Activated naive CD4-positive, alpha-beta T cell treated with anti-CD3 and anti-CD28 coated beads, Interleukin-2, amount 10 ng/mL, durations not matched to agents 7 days and 5 days (primary cell): ENCODE results near the gene SCUBE1.

Source experiments
- CTCF ChIA-PET: fragments of 350-600 bp; sonication (Branson Sonifier 250); formaldehyde crosslinking; loops from one replicate; lab custom pipeline; 2021; ENCODE audit warnings: antibody characterized with exemption; lab: Charles Lee
- DNase-seq: peaks from one replicate; pipeline ENCODE4 v3.0.0-alpha.2; 2020
- H3K27ac Mint-ChIP-seq: one replicate; pipeline ENCODE4 v1.8.0; 2021; ENCODE audit warnings: mild to moderate bottlenecking, moderate library complexity, mixed read lengths
- H3K27me3 Mint-ChIP-seq: one replicate; pipeline ENCODE4 v1.8.0; 2021; ENCODE audit warnings: mild to moderate bottlenecking, mixed read lengths
- H3K36me3 Mint-ChIP-seq: one replicate; pipeline ENCODE4 v1.8.0; 2021; ENCODE audit warnings: mixed read lengths
- H3K4me1 Mint-ChIP-seq: one replicate; pipeline ENCODE4 v1.8.0; 2021; ENCODE audit warnings: mixed read lengths
- H3K4me3 Mint-ChIP-seq: one replicate; pipeline ENCODE4 v1.8.0; 2021; ENCODE audit warnings: mild to moderate bottlenecking, moderate library complexity, mixed read lengths
- H3K9me3 Mint-ChIP-seq: one replicate; pipeline ENCODE4 v1.8.0; 2021; ENCODE audit warnings: mixed read lengths

Gene SCUBE1

DNA sequence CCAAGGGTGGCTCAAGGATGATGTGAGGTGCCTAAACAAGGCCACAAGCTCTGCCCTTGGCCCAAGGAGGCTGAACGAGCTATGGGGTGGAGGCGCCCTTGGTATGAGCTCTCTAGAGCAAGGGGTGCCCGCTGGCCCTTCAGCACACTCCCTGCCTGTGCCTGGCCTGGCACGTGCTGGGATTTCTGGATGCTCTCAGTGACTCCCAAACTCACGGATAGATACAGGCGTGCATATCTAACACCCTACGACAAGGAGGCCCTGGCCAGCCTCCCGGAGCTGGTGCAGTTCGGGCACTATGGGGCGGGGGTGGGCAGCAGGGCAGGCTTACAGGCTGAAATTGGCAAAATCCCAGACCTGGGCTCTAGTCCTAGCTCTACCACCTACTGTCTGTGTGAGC lies 30.6 kb downstream of the SCUBE1 start:
- no peaks in the 10 kb centered on the region for H3K9me3 Mint-ChIP-seq
- CTCF ChIA-PET, result no interaction called here
- H3K4me1 Mint-ChIP-seq, result no peaks in the 10 kb centered on the region
- no peak for DNase-seq
- no peaks in the 10 kb centered on the region for H3K36me3 Mint-ChIP-seq
- H3K27ac Mint-ChIP-seq, result no peak overlapping the region
- H3K27me3 Mint-ChIP-seq, result peaks cover 34% of the 10 kb centered on the region
- no peak overlapping the region for H3K4me3 Mint-ChIP-seq

DNA sequence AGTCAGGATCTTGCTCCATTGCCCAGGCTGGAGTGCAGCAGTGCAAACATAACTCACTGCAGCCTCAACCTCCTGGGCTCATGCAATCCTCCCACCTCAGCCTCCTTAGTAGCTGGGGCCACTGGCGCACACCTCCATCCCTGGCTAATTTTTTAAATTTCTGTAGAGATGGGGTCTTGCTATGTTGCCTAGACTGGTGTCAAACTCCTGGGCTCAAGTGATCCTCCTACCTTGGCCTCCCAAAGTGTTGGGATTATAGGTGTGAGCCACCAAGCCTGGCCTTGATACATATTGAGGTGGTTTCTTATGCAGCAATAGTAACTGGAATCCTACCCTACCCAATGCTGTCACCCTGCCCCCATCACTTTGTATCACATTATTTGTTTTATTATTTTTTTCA lies 32.4 kb downstream of the SCUBE1 start:
- H3K27me3 Mint-ChIP-seq, result peaks cover 44% of the 10 kb centered on the region
- no peak for DNase-seq
- no peaks in the 10 kb centered on the region for H3K9me3 Mint-ChIP-seq
- H3K4me3 Mint-ChIP-seq, result no peak overlapping the region
- H3K36me3 Mint-ChIP-seq, result no peaks in the 10 kb centered on the region
- CTCF ChIA-PET, result no interaction called here
- H3K27ac Mint-ChIP-seq, result no peak overlapping the region
- no peaks in the 10 kb centered on the region for H3K4me1 Mint-ChIP-seq

DNA sequence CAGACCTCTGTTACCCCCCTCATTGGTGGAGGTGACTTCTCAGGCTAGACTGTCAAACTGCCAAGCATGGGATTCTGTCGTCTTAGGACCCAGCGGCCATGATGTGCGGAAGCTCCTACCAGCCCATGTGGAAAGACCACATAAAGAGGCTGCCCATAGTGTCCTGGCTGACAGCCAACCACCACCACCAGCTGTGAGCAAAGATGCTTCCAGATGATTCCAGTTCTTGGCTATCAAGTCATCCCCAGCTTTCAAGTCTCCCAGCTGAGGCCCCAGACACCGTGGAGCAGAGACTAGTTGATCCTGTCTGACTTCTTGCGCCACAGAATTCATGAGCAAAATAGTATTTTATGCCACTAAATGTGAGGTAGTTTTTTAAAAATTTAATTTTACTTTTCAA lies 32.9 kb downstream of the SCUBE1 start:
- CTCF ChIA-PET, result no interaction called here
- Mint-ChIP-seq H3K27me3 (peaks cover 39% of the 10 kb centered on the region), H3K4me3 (no peak overlapping the region), H3K4me1 (no peaks in the 10 kb centered on the region), H3K9me3 (no peaks in the 10 kb centered on the region), H3K27ac (no peak overlapping the region), H3K36me3 (no peaks in the 10 kb centered on the region)
- no peak for DNase-seq

DNA sequence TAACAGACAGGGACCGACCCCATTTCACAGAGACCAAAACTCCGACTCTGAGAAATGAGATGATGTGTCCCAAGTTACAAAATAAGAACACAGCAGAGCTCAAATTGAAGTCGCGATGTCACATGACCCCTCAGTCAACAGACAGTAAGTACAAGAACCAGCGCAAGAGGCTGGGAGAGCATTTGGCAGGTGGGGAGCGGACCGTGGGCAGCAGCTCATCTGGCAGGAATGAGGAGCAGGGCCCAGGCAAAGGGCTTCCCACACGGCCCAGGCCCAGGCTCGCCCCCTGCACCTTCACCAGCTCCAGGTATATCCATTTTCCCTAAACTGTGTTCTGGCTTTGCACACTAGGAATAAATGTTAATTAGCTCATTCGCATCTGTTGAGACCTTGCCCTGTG lies 34.3 kb downstream of the SCUBE1 start:
- DNase-seq, result no peak
- CTCF ChIA-PET, result interaction anchor here (1.0 kb wide), 1 partner anchor 38 kb away, joined by 3 read pairs; no protein-coding TSS in a partner anchor
- H3K27ac Mint-ChIP-seq, result no peak overlapping the region
- H3K9me3 Mint-ChIP-seq, result no peaks in the 10 kb centered on the region
- H3K36me3 Mint-ChIP-seq, result no peaks in the 10 kb centered on the region
- H3K4me3 Mint-ChIP-seq, result no peak overlapping the region
- H3K4me1 Mint-ChIP-seq, result no peaks in the 10 kb centered on the region
- H3K27me3 Mint-ChIP-seq, result peaks cover 40% of the 10 kb centered on the region

DNA sequence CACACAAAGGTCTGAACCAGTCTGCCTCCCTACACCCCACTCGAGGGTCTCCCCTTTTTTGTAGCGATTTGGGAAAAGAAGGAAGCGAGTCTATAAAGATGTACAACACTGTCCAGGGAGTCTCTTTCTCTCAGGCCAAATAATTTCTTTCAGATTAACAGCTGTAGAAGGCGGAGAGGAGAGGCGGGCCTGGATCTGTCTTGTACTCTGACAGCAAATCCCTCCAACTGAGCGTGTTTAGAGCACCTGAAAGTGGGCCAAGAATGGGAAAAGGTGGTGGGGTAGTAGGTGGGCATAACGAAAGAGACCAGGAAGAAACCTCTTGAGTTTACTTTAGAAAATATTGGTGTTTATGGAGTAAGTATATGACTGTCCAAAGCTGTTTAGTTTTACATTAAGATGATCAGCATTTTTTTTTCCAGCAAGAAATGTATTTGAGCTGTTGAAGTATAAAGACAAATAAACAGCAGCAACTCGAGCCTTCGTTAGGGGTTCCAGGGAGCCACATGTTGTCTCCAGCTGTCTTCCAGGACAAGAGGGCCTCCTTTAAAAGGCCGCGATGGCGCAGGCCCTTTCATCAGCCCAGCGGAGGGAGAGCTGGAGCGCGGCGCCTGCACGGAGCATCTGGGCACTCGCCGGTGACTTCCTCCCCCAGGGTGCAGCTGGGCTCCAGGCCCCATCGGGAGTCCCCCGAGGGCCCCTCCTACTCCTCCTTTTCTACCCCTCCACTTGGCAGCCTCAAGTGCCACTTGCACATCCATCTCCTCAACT lies 34.9 kb downstream of the SCUBE1 start:
- Mint-ChIP-seq H3K4me3 (no peak overlapping the region), H3K36me3 (no peaks in the 10 kb centered on the region), H3K27me3 (peaks cover 38% of the 10 kb centered on the region), H3K27ac (no peak overlapping the region), H3K9me3 (no peaks in the 10 kb centered on the region), H3K4me1 (no peaks in the 10 kb centered on the region)
- no peak for DNase-seq
- CTCF ChIA-PET, result interaction anchor here (1.0 to 1.1 kb wide), 2 partner anchors 35 to 38 kb away, joined by 3 read pairs; no protein-coding TSS in a partner anchor

DNA sequence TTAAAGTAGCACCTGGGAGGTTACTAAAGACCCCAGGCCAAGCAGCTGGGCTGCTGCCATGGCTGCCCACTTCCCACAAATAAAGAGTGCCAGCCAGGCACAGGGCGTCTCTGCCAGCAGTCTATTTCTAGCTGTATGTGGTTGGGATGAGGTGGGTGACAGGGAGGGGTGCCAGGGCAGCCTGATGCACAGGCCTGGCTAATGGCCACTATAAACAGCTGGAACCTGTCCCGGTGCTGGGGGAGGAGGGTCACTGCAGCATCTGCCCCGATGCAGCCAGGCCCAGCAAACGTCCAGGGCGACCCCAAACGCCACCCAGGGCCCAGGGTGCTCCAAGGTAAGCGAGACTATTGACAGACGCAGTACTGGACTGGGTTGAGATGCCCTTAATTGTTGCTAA lies 37.4 kb downstream of the SCUBE1 start:
- H3K36me3 Mint-ChIP-seq, result no peaks in the 10 kb centered on the region
- H3K9me3 Mint-ChIP-seq, result no peaks in the 10 kb centered on the region
- H3K4me3 Mint-ChIP-seq, result no peak overlapping the region
- no peak for DNase-seq
- no peaks in the 10 kb centered on the region for H3K4me1 Mint-ChIP-seq
- peaks cover 41% of the 10 kb centered on the region for H3K27me3 Mint-ChIP-seq
- no peak overlapping the region for H3K27ac Mint-ChIP-seq
- CTCF ChIA-PET, result no interaction called here

DNA sequence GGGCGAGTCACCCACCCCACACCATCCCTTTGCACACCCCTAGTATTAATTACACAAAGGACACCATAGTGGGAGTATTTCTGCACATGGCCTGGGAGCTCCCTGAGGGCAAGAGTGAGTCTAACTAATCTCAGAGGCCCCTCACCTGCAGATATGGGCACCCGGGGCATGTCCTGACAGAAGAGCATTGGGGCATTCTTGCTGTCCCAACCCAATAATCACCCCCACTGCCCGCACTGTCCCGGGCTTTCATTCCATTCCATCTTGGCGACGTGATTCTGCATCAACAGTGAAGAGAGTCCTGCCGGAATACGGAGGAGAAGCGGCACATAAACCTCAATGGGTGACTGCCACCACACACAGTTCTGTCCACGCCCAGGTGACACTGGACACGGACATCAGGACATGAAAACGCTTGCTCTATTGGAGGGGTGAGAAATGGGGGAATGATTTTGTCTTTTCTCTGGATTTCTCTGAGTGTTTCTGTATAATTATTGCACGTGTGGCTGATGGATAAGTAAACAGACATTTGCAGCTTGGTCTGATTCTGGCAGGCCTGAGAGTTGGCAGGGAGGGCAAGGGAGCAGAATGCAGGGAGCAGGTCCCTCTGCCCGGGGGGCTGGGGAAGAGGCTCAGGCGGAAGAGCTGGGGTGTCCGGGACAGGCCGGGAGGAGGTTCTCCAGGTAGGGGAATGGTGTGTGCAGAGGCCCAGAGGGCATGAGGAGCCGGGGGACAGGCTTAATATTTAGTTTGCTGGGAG lies 38.2 kb downstream of the SCUBE1 start:
- Mint-ChIP-seq H3K4me1 (no peaks in the 10 kb centered on the region), H3K36me3 (no peaks in the 10 kb centered on the region), H3K9me3 (no peaks in the 10 kb centered on the region), H3K27me3 (peaks cover 37% of the 10 kb centered on the region), H3K27ac (no peak overlapping the region), H3K4me3 (no peak overlapping the region)
- CTCF ChIA-PET, result no interaction called here
- DNase-seq, result no peak

DNA sequence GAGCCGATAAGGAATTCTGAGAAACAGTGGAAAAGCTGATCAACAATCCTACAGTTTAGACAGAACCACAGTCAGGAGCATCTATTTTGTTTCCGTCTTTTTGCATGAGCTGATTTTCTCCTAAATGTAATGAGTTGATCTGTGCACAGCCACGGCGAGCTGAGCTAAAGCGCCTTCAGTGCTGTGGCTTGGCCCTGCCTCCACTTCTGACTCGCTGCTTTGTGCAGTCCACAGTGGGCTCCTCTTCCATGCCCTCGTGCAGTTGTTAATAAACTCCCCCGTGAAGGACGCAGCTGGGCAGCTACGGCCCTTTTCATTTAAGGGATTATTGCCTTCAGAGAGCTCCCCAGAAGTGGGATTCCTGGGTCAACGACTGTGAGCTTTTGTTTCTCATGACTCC lies 39.4 kb downstream of the SCUBE1 start:
- peaks cover 35% of the 10 kb centered on the region for H3K27me3 Mint-ChIP-seq
- no peak overlapping the region for H3K4me3 Mint-ChIP-seq
- no peaks in the 10 kb centered on the region for H3K36me3 Mint-ChIP-seq
- H3K4me1 Mint-ChIP-seq, result no peaks in the 10 kb centered on the region
- no peak for DNase-seq
- H3K27ac Mint-ChIP-seq, result no peak overlapping the region
- no peaks in the 10 kb centered on the region for H3K9me3 Mint-ChIP-seq
- CTCF ChIA-PET, result no interaction called here

DNA sequence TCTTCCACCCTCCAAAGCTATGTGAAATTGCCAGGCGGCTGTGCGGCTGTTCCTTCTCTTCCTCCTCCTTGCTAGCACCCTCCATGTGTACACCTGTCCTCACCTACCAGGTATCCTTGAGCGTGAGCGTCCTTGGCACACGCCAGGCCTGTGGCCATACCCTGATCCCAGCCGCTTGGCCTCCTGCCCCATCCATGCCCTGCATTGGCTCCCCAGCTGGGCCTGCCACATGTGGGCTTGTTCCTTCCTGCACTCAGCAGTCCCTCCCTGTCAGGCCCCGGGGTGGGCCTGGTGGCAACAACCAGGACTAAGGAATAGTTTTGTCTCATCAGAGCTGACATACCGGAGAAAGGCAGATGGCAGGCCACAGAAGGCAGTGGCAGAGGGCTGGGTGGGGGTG lies 40.0 kb downstream of the SCUBE1 start:
- H3K27ac Mint-ChIP-seq, result no peak overlapping the region
- no peaks in the 10 kb centered on the region for H3K36me3 Mint-ChIP-seq
- H3K9me3 Mint-ChIP-seq, result no peaks in the 10 kb centered on the region
- no peak overlapping the region for H3K4me3 Mint-ChIP-seq
- no peak for DNase-seq
- no peaks in the 10 kb centered on the region for H3K4me1 Mint-ChIP-seq
- H3K27me3 Mint-ChIP-seq, result peaks cover 35% of the 10 kb centered on the region
- CTCF ChIA-PET, result interaction anchor here (1.1 kb wide), 1 partner anchor 29 kb away, joined by 3 read pairs; no protein-coding TSS in a partner anchor

DNA sequence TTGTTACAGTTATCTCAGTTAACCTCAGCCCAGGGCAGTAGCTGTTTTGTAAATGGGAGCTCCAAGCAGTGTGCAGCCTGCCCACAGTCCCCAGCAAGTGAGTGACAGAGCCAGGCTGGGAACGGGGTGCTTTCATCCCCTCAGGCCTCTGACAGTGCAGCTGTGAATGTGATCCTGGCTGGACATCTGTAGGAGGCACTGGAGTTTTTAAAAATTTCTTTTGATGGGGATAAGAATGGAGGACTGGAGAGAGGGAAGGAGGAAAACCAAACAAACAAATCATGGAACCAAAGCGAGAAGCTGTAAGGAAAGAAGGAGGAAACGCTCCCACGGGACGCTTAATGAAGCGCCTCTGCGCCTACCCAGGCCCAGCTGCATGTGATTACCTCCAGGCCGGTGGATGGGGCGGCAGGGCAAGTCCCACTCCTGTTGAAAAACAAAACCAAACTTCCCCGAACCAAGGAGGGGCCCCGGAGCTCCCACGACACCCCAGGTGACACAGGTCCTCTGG lies 40.6 kb downstream of the SCUBE1 start:
- Mint-ChIP-seq H3K4me1 (no peaks in the 10 kb centered on the region), H3K27me3 (peaks cover 32% of the 10 kb centered on the region), H3K36me3 (no peaks in the 10 kb centered on the region), H3K4me3 (no peak overlapping the region), H3K9me3 (no peaks in the 10 kb centered on the region), H3K27ac (no peak overlapping the region)
- CTCF ChIA-PET, result interaction anchor here (1.1 kb wide), 1 partner anchor 28 kb away, joined by 3 read pairs; no protein-coding TSS in a partner anchor
- DNase-seq, result no peak

DNA sequence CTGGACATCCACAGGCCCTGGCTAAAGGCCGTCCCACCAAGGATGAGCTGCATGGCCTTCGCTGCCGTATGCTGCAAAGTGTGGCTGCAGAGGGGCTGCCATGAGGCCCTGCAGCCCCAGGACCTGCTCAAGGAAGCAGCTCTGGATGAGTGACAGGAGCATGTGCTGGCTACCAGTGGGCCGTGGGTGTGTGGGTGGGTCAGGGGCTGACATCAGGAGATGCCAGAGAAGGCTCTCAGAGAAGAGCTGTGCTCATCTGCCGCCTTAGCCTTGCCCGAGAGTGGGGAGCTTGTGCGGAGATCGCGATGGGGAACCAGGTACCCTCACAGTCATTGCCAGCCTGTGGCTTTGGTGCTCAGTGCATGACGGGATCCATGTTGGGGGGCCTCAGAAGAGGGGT lies 41.3 kb downstream of the SCUBE1 start:
- no peaks in the 10 kb centered on the region for H3K4me1 Mint-ChIP-seq
- no peak for DNase-seq
- H3K9me3 Mint-ChIP-seq, result no peaks in the 10 kb centered on the region
- H3K4me3 Mint-ChIP-seq, result no peak overlapping the region
- H3K27me3 Mint-ChIP-seq, result peaks cover 26% of the 10 kb centered on the region
- H3K36me3 Mint-ChIP-seq, result no peaks in the 10 kb centered on the region
- no peak overlapping the region for H3K27ac Mint-ChIP-seq
- CTCF ChIA-PET, result interaction anchor here (1.1 kb wide), 1 partner anchor 28 kb away, joined by 3 read pairs; no protein-coding TSS in a partner anchor

DNA sequence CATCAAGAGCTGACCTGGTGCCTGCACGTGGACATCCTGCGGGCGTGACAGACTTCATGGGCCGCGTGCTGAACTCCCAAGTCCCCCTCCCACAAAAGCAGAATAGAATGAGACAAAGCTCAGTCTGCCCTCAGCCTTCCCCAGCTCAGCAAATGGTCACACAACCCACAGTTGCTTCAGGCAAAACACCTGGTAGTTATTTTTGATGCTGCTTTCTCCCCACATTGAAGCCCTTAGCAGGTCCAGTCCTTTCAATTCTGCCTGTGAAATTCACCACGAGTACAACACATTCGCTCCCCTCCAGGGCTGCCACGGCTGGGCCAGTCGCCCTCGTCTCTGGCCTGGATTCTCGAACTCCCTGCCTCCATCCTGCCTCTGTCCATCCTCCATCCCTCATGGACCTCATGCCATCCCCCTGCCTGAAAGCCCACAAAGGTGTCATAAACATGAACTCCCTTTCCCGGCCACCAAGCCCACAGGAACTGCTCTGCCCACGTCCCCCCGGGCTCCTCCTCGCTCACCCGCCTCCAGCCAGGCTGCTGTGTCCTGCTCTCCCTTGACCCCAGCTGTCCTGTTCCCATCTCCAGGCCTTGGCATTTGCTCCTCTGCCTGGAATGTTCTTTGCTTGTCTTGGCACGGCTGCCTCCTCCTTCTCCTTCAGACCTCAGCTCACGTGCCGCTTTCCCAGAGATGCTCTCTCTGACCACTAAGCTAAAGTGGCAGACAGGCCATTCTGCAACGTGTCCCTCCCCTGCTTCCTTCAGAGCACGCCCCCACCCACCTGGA lies 42.1 kb downstream of the SCUBE1 start:
- no peak overlapping the region for H3K27ac Mint-ChIP-seq
- H3K4me1 Mint-ChIP-seq, result no peaks in the 10 kb centered on the region
- no peak overlapping the region for H3K4me3 Mint-ChIP-seq
- no peak for DNase-seq
- no peaks in the 10 kb centered on the region for H3K9me3 Mint-ChIP-seq
- peaks cover 25% of the 10 kb centered on the region for H3K27me3 Mint-ChIP-seq
- no peaks in the 10 kb centered on the region for H3K36me3 Mint-ChIP-seq
- CTCF ChIA-PET, result no interaction called here

DNA sequence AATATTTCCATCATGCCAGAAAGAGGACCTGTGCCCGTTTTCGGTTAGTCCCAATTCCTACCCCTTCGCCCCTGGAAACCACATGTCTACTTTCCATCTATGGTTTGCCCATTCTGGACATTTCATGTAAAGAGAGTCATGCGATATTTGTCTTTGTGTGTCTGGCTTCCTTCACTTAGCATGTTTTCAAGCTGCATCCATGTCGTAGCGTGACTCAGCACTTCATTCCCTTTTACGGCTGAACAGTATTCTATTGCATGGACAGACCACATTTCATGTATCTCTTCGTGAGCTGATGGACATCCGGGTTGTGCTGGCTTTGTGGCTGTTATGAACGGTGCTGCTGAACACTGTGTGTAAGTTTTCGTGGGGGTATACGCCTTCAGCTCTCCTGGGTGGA lies 43.4 kb downstream of the SCUBE1 start:
- Mint-ChIP-seq H3K4me3 (no peak overlapping the region), H3K9me3 (no peaks in the 10 kb centered on the region), H3K36me3 (no peaks in the 10 kb centered on the region), H3K27ac (no peak overlapping the region), H3K4me1 (no peaks in the 10 kb centered on the region), H3K27me3 (peaks cover 25% of the 10 kb centered on the region)
- no peak for DNase-seq
- CTCF ChIA-PET, result interaction anchor here (1.1 to 1.2 kb wide), 2 partner anchors 47 to 68 kb away, joined by 3 to 4 read pairs; no protein-coding TSS in a partner anchor
